Lower leg skin (tissue), 3 donors: ENCODE results near the gene C12orf76.
"Not testable (repeated sequence)": the region's sequence is repeated elsewhere in the genome, so short reads cannot be mapped to it uniquely, and the experiment has no call there.

Experiments used
- POLR2A ChIP-seq, 2 donors: fragments of 450-650 bp; IDR thresholded peaks; one replicate each; pipeline ENCODE4 v1.6.1; 2016 to 2017; ENCODE audit warnings: antibody characterized with exemption in 2 of 2, mild to moderate bottlenecking in 1 of 2, moderate library complexity in 1 of 2
- TF ChIP-seq, protein P1 (sequence below), 3 donors: fragments of 450-650 bp; IDR thresholded peaks; one replicate each; pipeline ENCODE4 v1.5.1; 2016; ENCODE audit warnings: antibody characterized with exemption in 3 of 3, mild to moderate bottlenecking in 3 of 3, moderate library complexity in 2 of 3

DNA sequence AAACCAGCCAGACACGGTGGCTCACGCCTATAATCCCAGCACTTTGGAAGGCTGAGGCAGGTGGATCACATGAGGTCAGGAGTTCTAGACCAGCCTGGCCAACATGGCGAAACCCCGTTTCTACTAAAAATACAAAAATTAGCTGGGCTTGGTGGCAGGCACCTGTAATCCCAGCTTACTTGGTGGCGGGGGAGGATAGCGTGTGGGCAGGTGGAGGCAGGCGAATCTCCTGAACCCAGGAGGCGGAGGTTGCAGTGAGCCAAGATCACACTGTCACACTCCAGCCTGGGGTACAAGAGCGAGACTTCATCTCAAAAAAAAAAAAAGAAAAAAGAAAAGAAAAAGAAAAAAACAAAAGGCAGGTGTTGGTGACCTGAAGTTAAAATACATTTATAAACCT, 24.3 kb upstream of the C12orf76 start:
- TF ChIP-seq, protein P1, sequence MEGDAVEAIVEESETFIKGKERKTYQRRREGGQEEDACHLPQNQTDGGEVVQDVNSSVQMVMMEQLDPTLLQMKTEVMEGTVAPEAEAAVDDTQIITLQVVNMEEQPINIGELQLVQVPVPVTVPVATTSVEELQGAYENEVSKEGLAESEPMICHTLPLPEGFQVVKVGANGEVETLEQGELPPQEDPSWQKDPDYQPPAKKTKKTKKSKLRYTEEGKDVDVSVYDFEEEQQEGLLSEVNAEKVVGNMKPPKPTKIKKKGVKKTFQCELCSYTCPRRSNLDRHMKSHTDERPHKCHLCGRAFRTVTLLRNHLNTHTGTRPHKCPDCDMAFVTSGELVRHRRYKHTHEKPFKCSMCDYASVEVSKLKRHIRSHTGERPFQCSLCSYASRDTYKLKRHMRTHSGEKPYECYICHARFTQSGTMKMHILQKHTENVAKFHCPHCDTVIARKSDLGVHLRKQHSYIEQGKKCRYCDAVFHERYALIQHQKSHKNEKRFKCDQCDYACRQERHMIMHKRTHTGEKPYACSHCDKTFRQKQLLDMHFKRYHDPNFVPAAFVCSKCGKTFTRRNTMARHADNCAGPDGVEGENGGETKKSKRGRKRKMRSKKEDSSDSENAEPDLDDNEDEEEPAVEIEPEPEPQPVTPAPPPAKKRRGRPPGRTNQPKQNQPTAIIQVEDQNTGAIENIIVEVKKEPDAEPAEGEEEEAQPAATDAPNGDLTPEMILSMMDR (IDR thresholded peaks at IDR 0.05): not testable (repeated sequence)
- not testable (repeated sequence) for TF ChIP-seq POLR2A (IDR thresholded peaks at IDR 0.05)
